ENCODE results near the gene CGB5. TPM values are rescaled to one million over a fixed set of nuclear protein-coding genes. Genes with fewer than 3 reads are reported as not detected.

Gene CGB5
- total and polyA plus RNA-seq, 9 of the 15 experiments (the other 6 are each of a cell fraction or from before 2014, with no cell fraction given) = not detected

- ChIA-PET POLR2A (interaction anchor here (0.7 to 1.2 kb wide), 2 partner anchors 9 to 15 kb away, joined by 3 read pairs; no protein-coding TSS in a partner anchor), CTCF (ENCODE audit: low intra/inter-chr PET ratio) (no interaction called here)
- no peaks in the 10 kb centered on the region for H3K79me2 ChIP-seq (ENCODE audit: control insufficient read depth, insufficient read depth, low read length)
- H3K4me3 ChIP-seq = no peak overlapping the region
- H3K36me3 ChIP-seq (ENCODE audit: control insufficient read depth, insufficient read depth, low read length) = no peaks in the 10 kb centered on the region
- in situ Hi-C loops (cut with MboI) = no loop called here
- no TSS peak for BruUV-seq (replicated peaks)
- peak; percentile 76 for ATAC-seq
- H3K9me1 ChIP-seq (ENCODE audit: control insufficient read depth, insufficient read depth, low read length) = no peaks in the 10 kb centered on the region
- 45% methylated on average over 61 of the region's 93 CpGs for WGBS (ENCODE audit: insufficient coverage, low coverage, missing lambda C conversion rate)
- DNase-seq (ENCODE audit: extremely low read depth in 1 of 4, low spot score in 3 of 4) = peak; percentile 70 to 94 (median 87)
- peak overlapping the region; percentile 80 for H2AFZ ChIP-seq (ENCODE audit: low read depth, low read length)
- intact Hi-C loops (cut with micrococcal nuclease) = loop anchor here (5.0 kb wide), 1 partner anchor 285 kb away; no protein-coding TSS in a partner anchor
- H3K27me3 ChIP-seq (ENCODE audit: control insufficient read depth in 2 of 2, insufficient read depth in 2 of 2, low read length in 2 of 2) = peaks cover 9 to 31% of the 10 kb centered on the region in 2 experiments; a peak in 4 of 5 replicates
- peak; percentile 67 for FAIRE-seq
- H4K20me1 ChIP-seq (replicated peaks; ENCODE audit: control insufficient read depth, insufficient read depth, low read length) = no peaks in the 10 kb centered on the region
- H3K9me3 ChIP-seq (replicated peaks; ENCODE audit: control insufficient read depth, insufficient read depth, low read depth, low read length) = no peaks in the 10 kb centered on the region
- no peak overlapping the region for H3K27ac ChIP-seq (ENCODE audit: extremely low read depth, low read depth, low read length)
- no peak overlapping the region for H3K4me2 ChIP-seq (ENCODE audit: insufficient read depth, low read length)
- no peak overlapping the region; a peak in 1 of 4 replicates for H3K9ac ChIP-seq (ENCODE audit: insufficient read depth in 1 of 2, low read depth in 2 of 2, low read length in 2 of 2)
- H3K4me1 ChIP-seq (replicated peaks in 1 of 2; ENCODE audit: control insufficient read depth in 2 of 2, insufficient read depth in 2 of 2, low read length in 2 of 2) = peaks cover 9 to 32% of the 10 kb centered on the region in 2 experiments; a peak in 4 of 5 replicates
- peak; percentile 79 for TF ChIP-seq MGA (IDR thresholded peaks at IDR 0.05)
- peak; percentile 46; the same call in 1 of the 2 replicates for TF ChIP-seq POLR2G (IDR thresholded peaks at IDR 0.05; ENCODE audit: low read depth, low read length)
- peak; percentile 86 for TF ChIP-seq L3MBTL2 (IDR thresholded peaks at IDR 0.05)
- TF ChIP-seq RBFOX2 (IDR thresholded peaks at IDR 0.05; ENCODE audit: low read depth, low read length) = peak; percentile 40
- TF ChIP-seq, protein P1, sequence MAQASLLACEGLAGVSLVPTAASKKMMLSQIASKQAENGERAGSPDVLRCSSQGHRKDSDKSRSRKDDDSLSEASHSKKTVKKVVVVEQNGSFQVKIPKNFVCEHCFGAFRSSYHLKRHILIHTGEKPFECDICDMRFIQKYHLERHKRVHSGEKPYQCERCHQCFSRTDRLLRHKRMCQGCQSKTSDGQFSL (CRISPR knock-in tag; IDR thresholded peaks at IDR 0.05) = no peak
- TF ChIP-seq, protein P1 (tag; IDR thresholded peaks at IDR 0.05) = no peak
These were observed 28.4 kb downstream of the CGB5 start for GRCh38 chr19:49071860-49072547.

All from K562 (cell line).